ENCODE data around the gene ERMN.

The ERMN gene

GRCh38 chr2:157315901-157316300 lies 9.7 kb downstream of the ERMN start (continued):
- TF ChIP-seq CREB5 (CRISPR knock-in tag; IDR thresholded peaks at IDR 0.05; ENCODE audit: low read depth), result no peak
- TF ChIP-seq ZFP30 (CRISPR knock-in tag; IDR thresholded peaks at IDR 0.05), result no peak
- TF ChIP-seq ZC3H10 (CRISPR knock-in tag; IDR thresholded peaks at IDR 0.05), result no peak
- no peak for TF ChIP-seq CSRNP3 (CRISPR knock-in tag; IDR thresholded peaks at IDR 0.05)
- TF ChIP-seq ZNF565 (CRISPR knock-in tag; conservative IDR thresholded peaks at IDR 0.05; ENCODE audit: low read depth), result no peak
- TF ChIP-seq OSR1 (CRISPR knock-in tag; IDR thresholded peaks at IDR 0.05), result no peak
- no peak for TF ChIP-seq ZNF8 (CRISPR knock-in tag; IDR thresholded peaks at IDR 0.05)
- no peak for TF ChIP-seq TSHZ2 (CRISPR knock-in tag; IDR thresholded peaks at IDR 0.05)
- no peak for TF ChIP-seq TOX (CRISPR knock-in tag; IDR thresholded peaks at IDR 0.05; ENCODE audit: borderline replicate concordance)

- TF ChIP-seq CREB5 (CRISPR knock-in tag; IDR thresholded peaks at IDR 0.05; ENCODE audit: low read depth), result no peak
- TF ChIP-seq PPARA (CRISPR knock-in tag; IDR thresholded peaks at IDR 0.05; ENCODE audit: borderline replicate concordance), result no peak
- no peak for TF ChIP-seq ZNF70 (CRISPR knock-in tag; IDR thresholded peaks at IDR 0.05)
- no peak for TF ChIP-seq CSRNP3 (CRISPR knock-in tag; IDR thresholded peaks at IDR 0.05)
- no peak for TF ChIP-seq ZFP30 (CRISPR knock-in tag; IDR thresholded peaks at IDR 0.05)
- TF ChIP-seq ZFP3 (CRISPR knock-in tag; IDR thresholded peaks at IDR 0.05), result no peak
- TF ChIP-seq BACH2 (CRISPR knock-in tag; IDR thresholded peaks at IDR 0.05; ENCODE audit: borderline replicate concordance), result no peak
- no peak for TF ChIP-seq TSHZ2 (CRISPR knock-in tag; IDR thresholded peaks at IDR 0.05)
- no peak for TF ChIP-seq ISL1 (CRISPR knock-in tag; IDR thresholded peaks at IDR 0.05)
- TF ChIP-seq ZNF565 (CRISPR knock-in tag; conservative IDR thresholded peaks at IDR 0.05; ENCODE audit: low read depth), result no peak
- no peak for TF ChIP-seq TOX (CRISPR knock-in tag; IDR thresholded peaks at IDR 0.05; ENCODE audit: borderline replicate concordance)
- TF ChIP-seq OSR1 (CRISPR knock-in tag; IDR thresholded peaks at IDR 0.05), result no peak
- TF ChIP-seq GLIS3 (CRISPR knock-in tag; IDR thresholded peaks at IDR 0.05), result no peak
- TF ChIP-seq ARNTL (CRISPR knock-in tag; IDR thresholded peaks at IDR 0.05; ENCODE audit: borderline replicate concordance, low read depth), result no peak
- TF ChIP-seq CSDC2 (CRISPR knock-in tag; IDR thresholded peaks at IDR 0.05), result no peak
- TF ChIP-seq ZC3H10 (CRISPR knock-in tag; IDR thresholded peaks at IDR 0.05), result no peak
- no peak for TF ChIP-seq ESRRG (CRISPR knock-in tag; IDR thresholded peaks at IDR 0.05)
- TF ChIP-seq TCF4 (CRISPR knock-in tag; IDR thresholded peaks at IDR 0.05; ENCODE audit: borderline replicate concordance), result no peak
- no peak for ATAC-seq
Observed at GRCh38 chr2:157312866-157313486, 12.6 kb downstream of the ERMN start.
